Spleen (tissue), 11 donors: ENCODE results near the gene SIN3B. TPM values are rescaled to one million over a fixed set of nuclear protein-coding genes. Genes with fewer than 3 reads are reported as not detected.

Source experiments
- DNase-seq: peaks from one replicate; pipeline ENCODE4 v3.0.0-alpha.2; 2020
- H3K27ac ChIP-seq, 8 donors: fragments of 200-600 bp; sonication (generic) in 7 of 8; 1 replicate in 4 of 8; 2 replicates in 4 of 8; pipeline versions ENCODE4 v1.5.0 to v1.8.0; 2016 to 2021; ENCODE audit warnings: inconsistent platforms in 4 of 8, mild to moderate bottlenecking in 4 of 8, moderate library complexity in 1 of 8
- H3K27me3 ChIP-seq, 7 donors: fragments of 200-600 bp; sonication (generic) in 6 of 7; replicated peaks in 1 of 7; 1 replicate in 4 of 7; 2 replicates in 3 of 7; pipeline versions ENCODE4 v1.5.0 to v1.8.0; 2016 to 2021; ENCODE audit warnings: inconsistent platforms in 3 of 7, mild to moderate bottlenecking in 1 of 7
- H3K36me3 ChIP-seq, 6 donors: fragments of 200-600 bp; sonication (generic) in 5 of 6; 1 replicate in 4 of 6; 2 replicates in 2 of 6; pipeline versions ENCODE4 v1.5.0 to v1.8.0; 2016 to 2021; ENCODE audit warnings: inconsistent platforms in 2 of 6
- H3K4me1 ChIP-seq, 6 donors: fragments of 200-600 bp; sonication (generic) in 5 of 6; 1 replicate in 3 of 6; 2 replicates in 3 of 6; pipeline versions ENCODE4 v1.5.0 to v1.8.0; 2016 to 2021; ENCODE audit warnings: inconsistent platforms in 3 of 6
- H3K4me3 ChIP-seq, 8 donors: fragments of 200-600 bp; sonication (generic) in 7 of 8; 1 replicate in 4 of 8; 2 replicates in 4 of 8; pipeline versions ENCODE4 v1.5.0 to v1.8.0; 2016 to 2021; ENCODE audit warnings: inconsistent platforms in 4 of 8, mild to moderate bottlenecking in 4 of 8, moderate library complexity in 2 of 8
- H3K9me3 ChIP-seq, 8 donors: fragments of 200-600 bp; sonication (generic) in 7 of 8; 1 replicate in 4 of 8; 2 replicates in 4 of 8; pipeline versions ENCODE4 v1.5.0 to v1.8.0; 2016 to 2021; ENCODE audit warnings: inconsistent platforms in 4 of 8
- CTCF ChIP-seq, 11 experiments: fragments of 200-600 bp in 7 of 11; fragments of 450-650 bp in 4 of 11; sonication (generic) in 4 of 11; IDR thresholded peaks in 8 of 11; conservative IDR thresholded peaks in 3 of 11; 1 replicate in 7 of 11; 2 replicates in 4 of 11; pipeline versions ENCODE4 v1.4.0 to v1.8.0; 2016 to 2021; ENCODE audit warnings: antibody characterized with exemption in 11 of 11, inconsistent platforms in 4 of 11, mild to moderate bottlenecking in 1 of 11
- POLR2A ChIP-seq, 3 donors: fragments of 450-650 bp; IDR thresholded peaks; one replicate each; pipeline ENCODE4 v1.5.1; 2017; ENCODE audit warnings: antibody characterized with exemption in 3 of 3, mild to moderate bottlenecking in 1 of 3
- POLR2AphosphoS5 ChIP-seq, 3 donors: sonication (generic); formaldehyde crosslinking; IDR thresholded peaks; one replicate each; pipeline ENCODE4 v1.5.1; 2017; ENCODE audit warnings: antibody characterized with exemption in 3 of 3
- WGBS, 5 donors: extraction: QIAGEN DNeasy Blood & Tissue Kit in 3 of 5; methylation state at CpG; one replicate each; pipeline versions ENCODE4 v1.1.5 to v1.1.7; 2013 to 2018; 5-methylcytosine and 5-hydroxymethylcytosine counted together
- intact Hi-C: fragments of 100-400 bp; cut with DNase I; formaldehyde crosslinking; loops from one replicate; pipeline ENCODE4 v1.15.0; 2023; ENCODE audit warnings: low total_unique reads
- polyA plus RNA-seq, 3 donors: library from polyadenylated mRNA; stranded (reverse); fragments of 200-250 nt; gene quantifications; one replicate each; pipeline ENCODE4 v1.2.1, GENCODE V29; 2013
- total RNA-seq, 7 donors: library from RNA; depleted of rRNA in 3 of 7; stranded (reverse); fragments of >200 nt in 3 of 7; fragmentation: NEBNext Ultra II Directional in 4 of 7; extraction: Animal tissue kit (Norgen Biotek cat#: 25700) in 4 of 7; gene quantifications; one replicate each; pipeline versions ENCODE4 v1.1.0 to v1.2.1, GENCODE V29; 2016 to 2021
- donor health status: healthy with polysubstance abuse.
- donor health status: DM: no; HTN: no; CAD: no; lungs with moderate emphysema.
- donor health status: DM: no; HTN: no; CAD: no.
- donor health status: Bipolar disorder and iron deficiency.
- donor health status: healthy.
- donor health status: DM: no; HTN: no; CAD: no.
- donor health status: DM: yes; HTN: yes; CAD: no.

Gene SIN3B
- total and polyA plus RNA-seq, 10 donors, result 14.6 to 107 (median 67.6) TPM

- TF ChIP-seq CTCF (IDR thresholded peaks at IDR 0.05 in 8 of 11, conservative IDR thresholded peaks at IDR 0.05 in 3 of 11), result no peak
- TF ChIP-seq POLR2AphosphoS5 (IDR thresholded peaks at IDR 0.05), result no peak
- no peak for TF ChIP-seq POLR2A (IDR thresholded peaks at IDR 0.05)
- intact Hi-C loops, result no loop called here
- Histone ChIP-seq H3K27ac (no peak overlapping the region), H3K27me3 (no peaks in the 10 kb centered on the region), H3K4me3 (no peak overlapping the region), H3K9me3 (peaks cover 7 to 36% (median 32%) of the 10 kb centered on the region in 8 donors), H3K4me1 (no peaks in the 10 kb centered on the region), H3K36me3 (no peaks in the 10 kb centered on the region)
- no peak for DNase-seq
- WGBS, 5 donors, result 63 to 89% (median 74%) methylated on average over 2 of the region's 2 CpGs
Observed at GRCh38 chr19:16788479-16788878, 40.7 kb upstream of the SIN3B start.

DNA sequence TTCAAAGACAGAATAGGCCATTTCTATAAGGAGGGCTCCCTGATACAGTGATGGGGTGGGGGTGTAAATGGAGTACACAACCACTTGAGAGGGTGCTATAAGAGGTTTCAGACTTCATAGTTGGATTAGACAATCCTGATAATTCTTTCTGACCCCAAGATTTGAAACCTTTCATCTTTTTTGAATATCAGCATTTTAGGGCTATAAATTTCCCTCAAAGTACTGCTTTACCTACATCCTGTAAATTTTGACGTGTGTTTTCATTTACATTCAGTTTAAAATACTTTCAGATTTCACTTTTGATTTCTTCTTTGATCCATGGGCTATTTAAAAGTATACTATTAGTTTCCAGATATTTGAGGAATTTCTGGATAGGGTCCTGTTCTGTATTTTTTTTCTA lies 40.0 kb upstream of the SIN3B start:
- intact Hi-C loops, result no loop called here
- Histone ChIP-seq H3K27ac (no peak overlapping the region), H3K36me3 (no peaks in the 10 kb centered on the region), H3K4me1 (no peaks in the 10 kb centered on the region), H3K27me3 (no peaks in the 10 kb centered on the region), H3K9me3 (peaks cover 7 to 36% (median 32%) of the 10 kb centered on the region in 8 donors), H3K4me3 (no peak overlapping the region)
- 86 to 97% (median 89%) methylated on average over 1 of the region's 1 CpG for WGBS, 5 donors
- no peak for TF ChIP-seq POLR2AphosphoS5 (IDR thresholded peaks at IDR 0.05)
- no peak for TF ChIP-seq CTCF (IDR thresholded peaks at IDR 0.05 in 8 of 11, conservative IDR thresholded peaks at IDR 0.05 in 3 of 11)
- TF ChIP-seq POLR2A (IDR thresholded peaks at IDR 0.05), result no peak
- no peak for DNase-seq

DNA sequence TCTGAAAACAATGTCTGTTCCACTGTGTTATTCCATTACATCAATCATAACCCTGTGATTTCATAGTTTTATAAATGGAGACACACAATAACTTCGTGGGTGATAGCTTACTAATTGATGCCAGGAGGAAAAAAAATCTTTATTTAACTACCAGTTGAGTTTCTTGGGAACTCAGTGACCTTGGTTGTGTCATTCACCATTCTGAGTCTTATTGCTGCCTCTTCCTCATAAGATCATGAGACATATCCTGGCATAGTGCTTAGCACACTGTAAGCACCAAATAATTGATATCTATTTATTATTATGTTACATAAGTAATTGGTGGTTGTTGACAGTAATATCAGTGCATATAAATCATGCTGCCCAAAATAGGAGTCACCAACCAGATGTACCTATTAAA lies 39.1 kb upstream of the SIN3B start:
- TF ChIP-seq POLR2A (IDR thresholded peaks at IDR 0.05) (no peak), POLR2AphosphoS5 (IDR thresholded peaks at IDR 0.05) (no peak), CTCF (IDR thresholded peaks at IDR 0.05 in 8 of 11, conservative IDR thresholded peaks at IDR 0.05 in 3 of 11) (no peak)
- Histone ChIP-seq H3K9me3 (peaks cover 7 to 39% (median 35%) of the 10 kb centered on the region in 8 donors), H3K27me3 (no peaks in the 10 kb centered on the region), H3K36me3 (no peaks in the 10 kb centered on the region), H3K4me1 (no peaks in the 10 kb centered on the region), H3K27ac (no peak overlapping the region), H3K4me3 (no peak overlapping the region)
- intact Hi-C loops, result no loop called here
- WGBS, 5 donors, result 24 to 62% (median 53%) methylated on average over 1 of the region's 1 CpG
- no peak for DNase-seq

- Histone ChIP-seq H3K36me3 (no peaks in the 10 kb centered on the region), H3K4me1 (no peaks in the 10 kb centered on the region), H3K27me3 (no peaks in the 10 kb centered on the region), H3K9me3 (peaks cover 7 to 57% (median 52%) of the 10 kb centered on the region in 8 donors), H3K4me3 (no peak overlapping the region), H3K27ac (no peak overlapping the region)
- 56 to 77% (median 61%) methylated on average over 9 to 10 of the region's 10 CpGs for WGBS, 5 donors
- no peak for TF ChIP-seq CTCF (IDR thresholded peaks at IDR 0.05 in 8 of 11, conservative IDR thresholded peaks at IDR 0.05 in 3 of 11)
- TF ChIP-seq POLR2A (IDR thresholded peaks at IDR 0.05), result no peak
- TF ChIP-seq POLR2AphosphoS5 (IDR thresholded peaks at IDR 0.05), result no peak
- peak; percentile 50 for DNase-seq
- intact Hi-C loops, result no loop called here
Observed at GRCh38 chr19:16791942-16792341, 37.3 kb upstream of the SIN3B start.
